Skeletal muscle satellite cell (primary cell): Measurements from ENCODE around the gene HINFP.

ENCODE experiments used
- H3K27me3 ChIP-seq: 2 replicates; pipeline ENCODE4 v1.7.0; 2013; ENCODE audit warnings: low read length; ENCODE audit not compliant: control insufficient read depth, insufficient read depth
- H3K36me3 ChIP-seq: 2 replicates; pipeline ENCODE4 v1.7.0; 2013; ENCODE audit warnings: mild to moderate bottlenecking, control low read depth, low read length; ENCODE audit not compliant: insufficient read depth
- H3K4me1 ChIP-seq: 2 replicates; pipeline ENCODE4 v1.7.0; 2013; ENCODE audit warnings: low read length; ENCODE audit not compliant: control insufficient read depth, insufficient read depth
- H3K4me2 ChIP-seq: 2 replicates; pipeline ENCODE4 v1.7.0; 2013; ENCODE audit warnings: mild to moderate bottlenecking, low read length
- H3K4me3 ChIP-seq: 2 replicates; pipeline ENCODE4 v1.7.0; 2013; ENCODE audit warnings: low read length
- H3K9ac ChIP-seq: 2 replicates; pipeline ENCODE4 v1.7.0; 2013; ENCODE audit warnings: mild to moderate bottlenecking, low read depth, low read length, moderate library complexity
- H3K9me3 ChIP-seq: replicated peaks from 2 replicates; pipeline ENCODE4 v1.7.0; 2013; ENCODE audit warnings: mild to moderate bottlenecking, control low read depth, low read length

The HINFP gene

DNA sequence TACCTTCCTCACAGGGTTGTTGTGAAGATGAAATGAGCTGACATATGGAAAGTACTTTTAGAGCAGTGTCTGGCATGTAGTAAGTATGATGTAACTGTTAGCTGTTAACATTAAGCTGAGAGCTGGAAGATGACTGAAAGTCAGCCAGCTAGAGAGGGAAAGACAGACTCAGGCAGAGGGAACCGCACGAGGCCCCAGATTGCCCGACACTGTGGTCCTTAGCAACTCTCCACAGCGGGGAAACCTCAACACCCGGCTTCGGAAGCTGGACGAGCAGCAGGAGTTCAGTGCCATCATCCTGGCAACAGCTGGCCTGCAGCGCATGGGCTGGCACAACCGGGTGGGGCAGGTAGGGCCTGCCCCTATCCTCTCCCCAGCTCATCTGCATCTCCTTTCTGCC lies 30.2 kb upstream of the HINFP start:
- Histone ChIP-seq H3K27me3 (no peaks in the 10 kb centered on the region), H3K4me3 (no peak overlapping the region), H3K4me1 (peaks cover 21% of the 10 kb centered on the region), H3K9ac (no peak overlapping the region), H3K9me3 (no peaks in the 10 kb centered on the region), H3K4me2 (no peak overlapping the region), H3K36me3 (peaks cover 26% of the 10 kb centered on the region)

DNA sequence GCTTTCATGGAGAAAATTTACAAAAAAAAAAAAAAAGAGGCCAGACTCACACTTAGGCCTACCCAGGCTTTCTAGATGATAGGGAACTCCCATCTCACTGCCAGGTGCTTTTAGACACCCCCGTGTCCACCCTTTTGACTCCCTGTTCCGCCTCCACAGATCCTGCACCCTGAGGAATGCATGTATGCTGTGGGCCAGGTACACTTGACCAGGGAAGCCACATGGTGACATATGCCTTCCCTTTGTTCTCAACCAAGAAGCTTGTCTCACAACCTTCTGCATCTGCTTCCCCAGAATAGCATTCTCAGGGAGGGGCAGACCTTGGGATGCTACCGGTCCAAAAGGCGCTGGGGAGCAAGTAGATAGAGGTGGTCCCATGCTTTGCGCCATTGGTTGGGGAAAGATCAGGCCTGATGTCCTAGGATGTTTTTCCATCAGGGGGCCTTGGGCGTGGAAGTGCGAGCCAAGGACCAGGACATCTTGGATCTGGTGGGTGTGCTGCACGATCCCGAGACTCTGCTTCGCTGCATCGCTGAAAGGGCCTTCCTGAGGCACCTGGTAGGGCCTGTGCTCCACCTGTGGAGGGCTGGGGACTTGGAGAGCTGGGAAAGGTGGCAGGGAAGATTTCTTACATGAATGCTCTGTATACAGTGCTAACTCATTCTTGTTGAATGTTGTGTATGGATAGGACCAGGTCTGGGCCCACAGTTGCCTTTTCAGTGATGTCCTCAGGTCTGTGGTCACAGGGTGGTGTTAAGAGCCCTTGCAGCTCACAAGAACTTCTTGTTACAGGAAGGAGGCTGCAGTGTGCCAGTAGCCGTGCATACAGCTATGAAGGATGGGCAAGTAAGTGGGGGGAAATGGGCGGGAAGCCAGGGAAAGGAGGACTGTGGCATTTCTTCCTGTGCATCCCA lies 29.2 kb upstream of the HINFP start:
- Histone ChIP-seq H3K9ac (peak overlapping the region; percentile 12), H3K4me3 (peak overlapping the region; percentile 79), H3K9me3 (no peaks in the 10 kb centered on the region), H3K36me3 (peaks cover 36% of the 10 kb centered on the region), H3K4me2 (peak overlapping the region; percentile 85), H3K27me3 (no peaks in the 10 kb centered on the region), H3K4me1 (peaks cover 21% of the 10 kb centered on the region)

DNA sequence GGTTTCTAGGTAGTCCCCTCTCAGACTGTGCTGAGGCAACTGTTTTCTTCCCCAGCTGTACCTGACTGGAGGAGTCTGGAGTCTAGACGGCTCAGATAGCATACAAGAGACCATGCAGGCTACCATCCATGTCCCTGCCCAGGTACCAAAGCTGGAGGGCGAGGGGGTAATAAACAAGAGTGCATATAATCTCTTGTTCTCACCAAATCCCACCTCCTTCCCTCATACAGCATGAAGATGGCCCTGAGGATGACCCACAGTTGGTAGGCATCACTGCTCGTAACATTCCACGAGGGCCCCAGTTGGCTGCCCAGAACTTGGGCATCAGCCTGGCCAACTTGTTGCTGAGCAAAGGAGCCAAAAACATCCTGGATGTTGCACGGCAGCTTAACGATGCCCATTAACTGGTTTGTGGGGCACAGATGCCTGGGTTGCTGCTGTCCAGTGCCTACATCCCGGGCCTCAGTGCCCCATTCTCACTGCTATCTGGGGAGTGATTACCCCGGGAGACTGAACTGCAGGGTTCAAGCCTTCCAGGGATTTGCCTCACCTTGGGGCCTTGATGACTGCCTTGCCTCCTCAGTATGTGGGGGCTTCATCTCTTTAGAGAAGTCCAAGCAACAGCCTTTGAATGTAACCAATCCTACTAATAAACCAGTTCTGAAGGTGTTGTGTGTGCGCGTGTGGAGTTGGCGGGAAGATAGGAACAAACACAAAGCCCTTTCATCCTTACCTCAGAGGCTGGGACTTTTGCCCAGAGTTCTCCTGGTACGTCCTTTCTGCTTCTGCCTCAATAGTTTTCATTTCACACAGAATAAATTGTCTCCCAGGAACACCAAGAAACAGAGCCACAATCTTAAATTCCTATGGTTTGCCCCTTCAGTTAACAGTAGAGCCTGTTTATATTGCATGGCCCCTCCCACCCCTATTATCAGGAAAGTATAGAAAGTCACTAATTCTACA lies 28.2 kb upstream of the HINFP start:
- Histone ChIP-seq H3K9me3 (no peaks in the 10 kb centered on the region), H3K4me3 (peak overlapping the region; percentile 79), H3K27me3 (no peaks in the 10 kb centered on the region), H3K36me3 (peaks cover 46% of the 10 kb centered on the region), H3K4me2 (peak overlapping the region; percentile 85), H3K4me1 (peaks cover 21% of the 10 kb centered on the region), H3K9ac (peak overlapping the region; percentile 90)

- Histone ChIP-seq H3K36me3 (peaks cover 51% of the 10 kb centered on the region), H3K4me3 (peak overlapping the region; percentile 79)
These were observed 27.2 kb upstream of the HINFP start for GRCh38 chr11:119093942-119094815.

DNA sequence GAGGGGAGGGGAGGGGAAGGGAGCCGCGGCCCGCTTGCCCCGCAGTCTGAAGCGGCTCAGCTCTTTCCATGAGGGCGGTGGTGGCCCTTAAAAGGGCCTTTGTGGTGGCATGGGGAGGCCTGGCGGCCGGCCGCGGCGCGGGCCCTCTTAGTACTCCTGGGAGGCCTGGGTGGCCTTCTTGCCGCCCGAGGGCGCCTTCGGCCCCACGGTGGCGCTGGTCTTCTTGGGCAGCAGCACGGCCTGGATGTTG lies 26.6 kb upstream of the HINFP start:
- Histone ChIP-seq H3K4me3 (peak overlapping the region; percentile 79), H3K4me1 (peaks cover 21% of the 10 kb centered on the region), H3K36me3 (peaks cover 50% of the 10 kb centered on the region), H3K27me3 (no peaks in the 10 kb centered on the region), H3K9ac (peak overlapping the region; percentile 90), H3K4me2 (peak overlapping the region; percentile 85), H3K9me3 (no peaks in the 10 kb centered on the region)

More at GRCh38 chr11:119093942-119094815, 27.2 kb upstream of the HINFP start:
- Histone ChIP-seq H3K4me2 (peak overlapping the region; percentile 85), H3K9me3 (no peaks in the 10 kb centered on the region), H3K9ac (peak overlapping the region; percentile 90), H3K4me1 (peaks cover 21% of the 10 kb centered on the region), H3K27me3 (no peaks in the 10 kb centered on the region)

DNA sequence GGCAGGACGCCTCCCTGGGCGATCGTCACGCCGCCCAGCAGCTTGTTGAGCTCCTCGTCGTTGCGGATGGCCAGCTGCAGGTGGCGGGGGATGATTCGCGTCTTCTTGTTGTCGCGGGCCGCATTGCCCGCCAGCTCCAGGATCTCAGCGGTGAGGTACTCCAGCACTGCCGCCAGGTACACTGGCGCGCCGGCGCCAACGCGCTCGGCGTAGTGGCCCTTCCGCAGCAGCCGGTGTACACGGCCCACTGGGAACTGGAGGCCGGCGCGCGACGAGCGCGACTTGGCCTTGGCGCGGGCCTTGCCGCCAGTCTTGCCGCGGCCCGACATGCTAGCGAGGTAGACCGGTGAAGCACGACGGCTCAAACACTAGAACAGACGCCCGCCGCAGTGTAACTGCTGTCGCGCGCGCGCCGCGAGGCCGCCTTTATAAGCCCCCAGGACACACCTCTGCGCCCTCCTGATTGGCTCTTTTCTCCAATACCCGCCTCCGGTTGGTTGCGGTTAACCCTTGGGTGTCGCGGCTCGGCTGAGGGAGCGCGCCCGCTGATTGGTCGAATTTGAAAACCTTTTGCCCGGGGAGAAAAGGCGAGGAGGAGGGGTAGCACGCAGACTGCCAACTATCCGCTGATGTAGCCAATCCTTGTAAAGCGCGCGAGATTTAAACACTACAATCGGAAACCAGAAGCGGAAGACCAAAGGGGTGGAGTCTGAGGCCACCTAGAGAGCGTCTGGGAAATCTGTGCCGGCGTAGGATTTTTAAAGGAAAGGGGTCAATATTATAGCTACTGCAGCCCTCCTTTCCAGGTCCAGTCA lies 26.1 kb upstream of the HINFP start:
- Histone ChIP-seq H3K27me3 (no peaks in the 10 kb centered on the region), H3K4me3 (peak overlapping the region; percentile 79), H3K36me3 (peaks cover 49% of the 10 kb centered on the region), H3K9me3 (no peaks in the 10 kb centered on the region), H3K4me2 (peak overlapping the region; percentile 85), H3K9ac (peak overlapping the region; percentile 90), H3K4me1 (peaks cover 25% of the 10 kb centered on the region)

- H3K4me3 ChIP-seq, result peak overlapping the region; percentile 81
- peaks cover 24% of the 10 kb centered on the region for H3K4me1 ChIP-seq
- H3K9ac ChIP-seq, result no peak overlapping the region
These were observed 21.7 kb upstream of the HINFP start for GRCh38 chr11:119099711-119100110.

DNA sequence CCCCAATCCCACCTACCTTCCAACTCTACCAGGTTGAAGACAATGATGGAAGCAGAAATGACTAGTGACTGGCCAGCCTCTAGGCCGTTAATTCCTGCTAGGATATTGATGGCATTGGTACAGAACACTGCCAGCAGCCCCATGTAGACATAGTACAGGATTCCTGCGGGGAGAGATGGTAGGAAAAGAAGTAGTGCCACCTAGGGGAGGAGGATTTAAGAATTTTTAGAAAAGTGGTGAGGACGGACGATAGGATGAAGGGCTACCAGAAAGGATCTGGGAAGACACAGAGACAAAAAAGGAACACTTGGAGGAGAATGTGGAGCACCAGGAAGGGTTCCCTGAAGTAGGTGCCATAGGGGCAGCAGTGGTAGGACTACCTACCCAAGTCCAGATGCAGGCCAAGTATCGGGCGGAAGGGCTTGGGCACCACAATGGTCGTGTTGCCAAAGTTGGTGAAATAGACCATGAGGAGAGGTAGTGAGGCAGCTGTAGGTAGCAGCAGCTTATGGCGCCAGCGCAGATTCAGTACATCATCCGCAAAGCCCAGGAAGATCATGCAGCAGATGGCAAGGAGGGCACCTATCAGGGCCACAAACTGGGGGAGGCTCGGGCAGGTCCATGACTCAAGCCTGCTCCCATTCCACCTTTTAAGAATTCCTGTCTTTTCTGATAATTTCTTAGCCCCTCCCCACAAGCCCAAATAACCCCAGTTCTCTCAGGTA lies 21.0 kb upstream of the HINFP start:
- Histone ChIP-seq H3K4me1 (peaks cover 24% of the 10 kb centered on the region), H3K9ac (peak overlapping the region; percentile 85), H3K4me3 (peak overlapping the region; percentile 81), H3K36me3 (peaks cover 27% of the 10 kb centered on the region), H3K4me2 (peak overlapping the region; percentile 84), H3K27me3 (no peaks in the 10 kb centered on the region), H3K9me3 (no peaks in the 10 kb centered on the region)

More at GRCh38 chr11:119099711-119100110, 21.7 kb upstream of the HINFP start:
- Histone ChIP-seq H3K27me3 (no peaks in the 10 kb centered on the region), H3K9me3 (no peaks in the 10 kb centered on the region), H3K4me2 (peak overlapping the region; percentile 84), H3K36me3 (peaks cover 27% of the 10 kb centered on the region)

GRCh38 chr11:119100994-119101758 lies 20.2 kb upstream of the HINFP start:
- Histone ChIP-seq H3K36me3 (peaks cover 27% of the 10 kb centered on the region), H3K4me2 (peak overlapping the region; percentile 84), H3K9me3 (no peaks in the 10 kb centered on the region), H3K4me3 (peak overlapping the region; percentile 81), H3K4me1 (peaks cover 18% of the 10 kb centered on the region), H3K9ac (peak overlapping the region; percentile 85), H3K27me3 (no peaks in the 10 kb centered on the region)
